NCI-H1436 (cell line): ENCODE data around the gene RAB11FIP4.

ENCODE experiments used
- DNase-seq: peaks from one replicate; lab custom pipeline; 2025; lab: John Stamatoyannopoulos, UW

Gene RAB11FIP4

DNA sequence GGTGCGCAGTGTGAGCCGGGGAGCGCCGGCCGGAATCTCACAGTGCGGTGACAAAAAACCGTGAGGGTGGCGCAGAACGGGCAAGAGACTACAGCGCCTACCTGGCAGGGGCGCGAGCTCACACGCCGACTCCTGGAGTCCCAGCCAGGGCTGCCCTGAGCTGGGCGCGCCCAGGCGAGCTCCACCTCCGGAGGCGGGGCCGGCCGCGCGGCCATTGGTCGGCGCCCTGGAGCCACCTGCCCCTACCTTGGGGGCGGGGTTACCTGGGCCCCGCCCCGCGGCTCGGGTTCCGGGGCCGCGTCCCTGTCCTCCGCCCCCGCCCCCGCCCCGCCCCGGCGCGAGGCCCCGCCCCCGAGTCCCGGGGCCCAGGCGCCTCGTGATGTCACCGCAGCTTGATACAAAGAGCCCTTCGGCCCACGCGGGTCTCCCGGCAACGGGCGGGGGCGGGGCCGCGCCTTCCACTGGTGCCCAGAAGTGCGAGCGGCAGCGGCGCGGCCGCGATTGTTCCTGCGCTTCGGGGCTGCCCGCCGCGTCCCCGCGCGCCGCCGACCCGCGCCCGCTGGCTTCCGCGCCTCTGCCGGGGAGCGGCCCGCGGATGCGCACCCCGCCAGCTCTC, 96.3 kb downstream of the RAB11FIP4 start:
- DNase-seq, result peak; percentile 96

- DNase-seq, result peak; percentile 37
Measured at GRCh38 chr17:31488264-31488981, 96.9 kb downstream of the RAB11FIP4 start.

GRCh38 chr17:31488982-31489294, 97.5 kb downstream of the RAB11FIP4 start:
- DNase-seq, result no peak

GRCh38 chr17:31489295-31490018, 98.0 kb downstream of the RAB11FIP4 start:
- DNase-seq, result no peak

- no peak for DNase-seq
Measured at GRCh38 chr17:31490019-31490650, 98.7 kb downstream of the RAB11FIP4 start.

DNA sequence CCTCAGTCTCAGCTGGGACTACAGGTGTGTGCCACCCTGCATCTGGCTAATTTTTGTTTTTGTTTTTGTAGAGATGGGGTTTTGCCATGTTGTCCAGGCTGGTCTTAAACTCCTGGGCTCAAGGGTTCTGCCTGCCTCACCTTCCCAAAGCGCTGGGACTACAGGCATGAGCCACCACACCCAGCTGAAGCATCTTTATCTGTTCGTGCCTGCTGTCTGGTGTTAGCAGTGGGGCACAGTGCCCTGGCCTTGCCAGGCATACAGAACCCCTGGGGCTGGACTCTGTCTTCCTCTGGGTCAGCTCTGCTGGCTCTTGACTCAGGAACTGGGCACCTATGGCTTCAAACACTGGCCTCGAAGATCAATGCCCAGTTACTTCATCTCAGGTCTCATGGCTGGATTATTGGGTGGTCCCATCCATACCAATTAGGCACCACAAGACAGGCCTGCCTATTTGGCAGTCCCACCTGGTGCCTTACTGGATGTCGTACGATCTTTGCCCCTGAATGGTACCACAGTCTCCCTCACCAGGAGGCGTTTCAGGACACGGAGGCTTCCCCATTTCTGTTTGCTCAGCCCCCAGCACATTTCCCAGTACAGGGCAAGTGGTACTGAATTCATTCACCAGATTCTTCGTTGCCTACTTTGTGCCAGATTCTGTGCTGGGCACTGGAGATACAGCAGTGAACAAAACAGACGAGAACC, 99.3 kb downstream of the RAB11FIP4 start:
- DNase-seq, result no peak

DNA sequence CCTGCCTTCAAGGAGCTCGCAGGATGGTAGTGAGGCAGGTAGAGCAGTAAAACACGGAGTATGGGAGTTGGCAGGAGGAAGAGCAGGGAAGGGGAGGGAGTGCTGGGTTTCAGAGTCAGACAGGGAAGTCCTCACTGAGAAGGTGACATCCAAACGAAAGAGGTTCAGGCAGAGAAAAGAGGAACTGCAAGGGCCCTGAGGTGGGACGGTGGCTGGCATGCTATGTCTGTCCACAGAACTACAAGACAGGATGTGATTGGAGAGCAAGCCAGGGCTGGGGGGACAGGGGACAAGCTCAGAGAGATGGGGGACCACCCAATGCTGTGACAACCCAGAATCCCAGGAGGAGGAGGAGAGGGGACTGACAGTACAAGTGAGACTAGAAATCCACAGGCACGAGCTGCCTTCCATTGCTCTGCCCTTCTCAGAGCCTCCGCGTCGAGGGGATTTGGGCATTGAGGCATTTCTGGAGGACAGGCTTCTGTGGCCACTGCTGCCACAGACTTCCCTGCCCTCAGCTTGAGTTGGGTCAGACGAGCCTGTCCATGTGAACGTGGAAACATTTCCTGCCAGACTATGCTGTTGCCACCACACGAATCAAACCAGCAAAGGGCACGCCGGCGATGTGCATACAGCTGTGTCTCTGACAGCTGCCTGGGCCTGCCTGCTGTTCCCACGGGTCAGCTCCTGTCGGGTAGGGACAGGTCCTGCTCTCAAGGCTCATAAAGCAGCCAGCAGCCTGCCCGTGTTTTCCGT, 100.1 kb downstream of the RAB11FIP4 start:
- no peak for DNase-seq

GRCh38 chr17:31492206-31492605, 100.7 kb downstream of the RAB11FIP4 start:
- no peak for DNase-seq

- DNase-seq, result no peak
Measured at GRCh38 chr17:31492880-31493655, 101.6 kb downstream of the RAB11FIP4 start.

GRCh38 chr17:31493656-31494155, 102.2 kb downstream of the RAB11FIP4 start:
- no peak for DNase-seq

DNA sequence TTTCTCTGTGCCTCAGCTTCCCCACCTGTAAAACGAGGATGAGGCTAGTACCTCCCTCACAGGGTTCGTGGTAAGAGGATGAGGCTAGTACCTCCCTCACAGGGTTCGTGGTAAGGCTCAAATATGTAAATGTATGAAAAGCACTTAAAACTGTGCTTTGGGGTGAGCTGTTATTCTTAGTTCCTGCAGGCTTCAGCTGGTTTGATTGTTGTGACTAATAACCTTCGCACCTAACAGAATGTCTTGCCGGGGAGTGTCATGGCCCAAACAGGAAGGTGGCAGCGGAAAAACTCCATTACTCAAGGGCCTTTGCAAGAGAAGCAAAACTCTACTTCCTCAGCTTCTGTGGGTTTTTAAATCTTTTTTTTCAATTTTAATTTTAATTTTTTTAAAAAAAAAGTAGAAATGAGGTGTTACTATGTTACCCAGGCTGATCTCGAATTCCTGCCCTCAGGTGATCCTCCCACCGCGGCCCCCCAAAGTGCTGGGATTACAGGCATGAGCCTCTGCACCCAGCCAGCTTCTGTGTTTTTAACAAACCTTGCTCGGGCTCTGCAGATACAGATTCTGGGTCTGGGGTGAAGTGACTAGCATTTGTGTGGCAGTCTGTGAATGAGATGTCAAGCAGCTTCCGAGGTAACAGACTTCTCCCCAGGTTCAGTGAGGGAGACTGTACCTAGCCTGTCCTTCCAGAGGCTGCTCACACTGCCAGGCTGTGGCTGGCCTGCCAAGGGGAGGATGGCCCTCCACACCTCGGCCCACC, 103.0 kb downstream of the RAB11FIP4 start:
- no peak for DNase-seq

DNA sequence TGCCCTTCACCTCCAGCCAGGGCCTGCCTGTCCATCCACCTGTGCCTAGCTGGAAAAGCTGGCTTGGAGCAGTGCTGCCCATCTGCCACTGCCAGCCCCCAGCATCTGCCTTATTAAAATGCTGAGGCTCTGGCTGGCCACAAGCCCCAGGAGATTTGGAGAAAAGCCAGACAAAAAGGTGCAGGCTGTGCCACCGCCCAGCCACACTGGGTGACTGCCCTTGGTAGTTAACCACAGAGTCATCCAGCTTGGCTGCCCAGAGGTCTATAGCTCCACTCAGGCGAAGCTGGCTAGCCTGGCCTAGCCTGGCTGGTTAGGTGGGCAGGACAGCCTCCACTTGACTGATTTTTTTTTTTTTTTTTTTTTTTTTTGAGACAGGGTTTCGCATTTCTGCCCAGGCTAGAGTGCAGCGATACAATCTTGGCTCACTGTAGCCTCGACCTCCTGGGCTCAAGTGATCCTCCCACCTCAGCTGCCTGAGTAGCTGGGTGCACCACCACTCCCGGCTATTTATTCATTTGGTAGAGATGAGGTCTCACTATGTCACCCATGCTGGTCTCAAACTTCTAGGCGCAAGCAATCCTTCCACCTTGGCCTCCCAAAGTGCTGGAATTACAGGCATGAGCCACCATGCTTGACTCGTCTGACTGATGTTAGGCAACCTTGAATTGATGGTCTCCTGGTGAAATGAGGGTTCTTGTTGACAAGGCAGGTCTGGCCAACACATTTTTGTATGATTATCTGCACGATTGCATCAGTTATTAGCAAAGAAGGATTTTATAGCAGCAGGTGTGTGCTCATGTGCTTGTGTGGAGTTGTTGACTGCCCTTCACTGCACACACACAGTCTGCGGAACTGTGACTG, 103.8 kb downstream of the RAB11FIP4 start:
- DNase-seq, result no peak

DNA sequence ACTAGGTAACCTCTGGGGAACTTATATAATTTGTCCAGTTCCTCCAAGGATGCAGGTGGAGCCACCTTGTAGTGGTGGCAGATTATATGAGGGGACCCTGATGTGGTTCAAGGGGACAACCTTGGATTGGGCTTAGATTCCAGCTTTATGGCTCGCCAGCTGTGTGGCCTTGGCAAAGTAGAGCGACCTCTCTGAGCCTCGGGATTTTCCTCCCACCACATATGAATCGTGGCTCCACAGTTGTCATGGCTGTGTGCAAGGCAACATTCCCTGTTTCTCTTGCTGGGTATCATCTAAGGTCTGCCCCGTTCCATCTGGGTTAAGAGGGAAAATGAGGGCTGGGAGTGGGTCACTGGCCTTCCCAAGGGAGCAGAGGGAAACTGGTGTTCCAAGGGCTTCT, 104.6 kb downstream of the RAB11FIP4 start:
- DNase-seq, result no peak

- no peak for DNase-seq
Measured at GRCh38 chr17:31496601-31497000, 105.1 kb downstream of the RAB11FIP4 start.

DNA sequence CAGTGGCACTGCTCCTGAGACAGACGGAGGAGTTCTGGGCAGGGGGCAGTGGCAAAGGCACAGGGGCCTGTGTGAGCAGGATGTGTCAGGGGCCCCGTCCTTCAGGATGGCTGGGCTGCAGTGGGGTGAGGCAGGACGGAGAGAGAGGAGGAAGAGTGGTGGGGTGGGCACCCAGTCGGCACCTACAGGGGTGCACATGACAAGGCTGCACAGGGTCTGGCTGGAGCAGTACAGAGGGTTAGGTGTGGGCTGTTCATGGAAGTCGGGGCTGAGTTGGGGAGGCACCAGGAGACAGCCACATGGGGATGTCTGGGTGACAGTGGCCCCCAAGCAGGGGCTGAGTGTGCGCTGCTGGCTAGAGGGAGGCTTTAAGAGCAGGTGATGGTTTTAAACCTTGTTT, 106.0 kb downstream of the RAB11FIP4 start:
- no peak for DNase-seq

DNA sequence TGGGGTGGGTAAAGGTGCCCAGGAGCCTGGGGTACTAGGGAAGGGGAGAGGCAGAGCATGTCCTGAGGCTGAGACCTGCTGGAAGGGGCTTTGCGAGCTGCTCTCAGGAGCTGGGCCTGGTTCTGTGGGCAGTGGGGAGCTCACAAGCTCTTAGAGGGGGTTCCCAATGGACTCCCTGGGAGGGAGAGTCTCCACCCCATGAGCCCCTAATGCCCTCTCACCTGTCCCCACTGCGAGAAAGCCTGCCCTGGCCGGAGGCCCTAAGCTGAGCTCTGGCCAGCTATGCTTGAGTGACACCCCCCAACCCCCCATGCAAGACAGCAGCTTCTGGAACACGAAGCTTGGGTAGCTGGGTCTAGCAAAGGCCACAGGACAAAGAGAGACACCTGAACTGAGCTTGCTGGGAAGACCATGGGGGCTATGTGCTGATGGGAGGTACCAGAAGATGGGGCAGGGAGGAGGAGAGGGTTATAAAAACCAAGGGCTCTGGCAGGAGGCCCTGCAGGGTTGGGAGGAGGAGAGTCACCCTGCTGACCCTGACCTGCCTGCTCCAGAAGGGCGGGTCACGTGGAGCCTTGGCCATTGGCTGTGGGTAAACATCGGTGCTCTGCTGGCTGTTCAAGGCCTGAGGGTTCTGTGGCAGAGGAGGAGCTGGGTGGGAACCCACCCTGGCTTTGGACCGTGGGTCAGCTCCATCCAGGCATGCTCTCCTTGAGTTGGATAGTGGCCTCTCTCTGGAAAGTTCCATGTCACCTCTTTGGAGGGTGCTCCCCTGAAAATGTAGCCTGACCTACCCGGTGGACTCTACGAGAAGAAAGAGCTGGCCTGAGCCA, 106.7 kb downstream of the RAB11FIP4 start:
- DNase-seq, result no peak

DNA sequence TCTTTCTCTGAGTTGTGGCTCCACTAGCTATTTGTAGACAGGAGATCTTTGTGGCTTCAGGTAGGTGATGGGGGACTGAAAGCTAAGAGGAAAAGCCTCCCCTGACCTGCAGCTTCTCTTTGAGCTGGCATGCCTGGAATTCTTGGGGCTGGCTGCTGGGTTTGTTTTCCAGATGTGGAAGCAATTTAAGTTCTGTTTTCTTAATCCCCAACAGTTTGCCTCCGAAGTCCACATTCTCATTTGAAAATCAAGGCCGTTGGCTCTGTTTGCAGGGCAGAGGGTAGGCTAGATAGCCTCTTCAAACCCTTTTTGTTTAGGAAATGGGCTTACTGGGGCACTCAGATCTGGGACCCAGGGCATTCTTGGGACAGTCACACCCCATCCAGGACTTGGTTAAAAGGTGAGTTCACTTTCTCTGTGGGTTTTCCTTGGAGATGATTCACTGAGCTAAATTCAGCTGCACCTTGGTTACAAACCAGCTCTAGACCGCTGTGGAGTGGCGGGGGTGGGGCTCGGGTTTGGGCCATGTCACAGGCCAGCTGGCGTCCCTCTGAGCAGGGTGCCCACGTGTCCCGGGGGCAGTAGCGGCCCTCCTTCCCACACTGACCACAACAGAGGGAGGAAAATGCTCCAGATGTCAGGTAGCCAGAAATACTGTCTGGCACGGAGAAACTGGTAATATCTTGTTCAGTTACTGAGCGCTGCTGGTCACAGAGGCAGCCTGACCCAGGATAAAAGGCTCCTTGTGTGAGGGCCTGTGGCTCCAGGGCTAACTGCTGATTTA, 108.5 kb downstream of the RAB11FIP4 start:
- DNase-seq, result no peak
